ENCODE data around the gene NKD1. TPM values are rescaled to one million over a fixed set of nuclear protein-coding genes. Genes with fewer than 3 reads are reported as not detected.
"Not testable (repeated sequence)": the region's sequence is repeated elsewhere in the genome, so short reads cannot be mapped to it uniquely, and the experiment has no call there.

The NKD1 gene
- total RNA-seq, 1 donor: not detected

GRCh38 chr16:50531901-50532300, 16.3 kb upstream of the NKD1 start:
- no peak for TF ChIP-seq CTCF (IDR thresholded peaks at IDR 0.05; ENCODE audit: insufficient read depth, low read depth, low read length)
- no peak overlapping the region for H3K4me3 ChIP-seq (ENCODE audit: low read depth, low read length)
- DNase-seq (ENCODE audit: low read depth): no peak

- TF ChIP-seq CTCF (IDR thresholded peaks at IDR 0.05; ENCODE audit: insufficient read depth, low read depth, low read length): no peak
- DNase-seq (ENCODE audit: low read depth): no peak
These were observed 15.6 kb upstream of the NKD1 start for GRCh38 chr16:50532576-50532975.

GRCh38 chr16:50533317-50533716, 14.9 kb upstream of the NKD1 start:
- H3K4me3 ChIP-seq (ENCODE audit: low read depth, low read length): no peak overlapping the region
- no peak for DNase-seq (ENCODE audit: low read depth)
- TF ChIP-seq CTCF (IDR thresholded peaks at IDR 0.05; ENCODE audit: insufficient read depth, low read depth, low read length): no peak

More at GRCh38 chr16:50532576-50532975, 15.6 kb upstream of the NKD1 start:
- no peak overlapping the region for H3K4me3 ChIP-seq (ENCODE audit: low read depth, low read length)

- no peak for DNase-seq (ENCODE audit: low read depth)
- TF ChIP-seq CTCF (IDR thresholded peaks at IDR 0.05; ENCODE audit: insufficient read depth, low read depth, low read length): no peak
- H3K4me3 ChIP-seq (ENCODE audit: low read depth, low read length): no peak overlapping the region
These were observed 14.1 kb upstream of the NKD1 start for GRCh38 chr16:50534091-50534490.

- no peak overlapping the region for H3K4me3 ChIP-seq (ENCODE audit: low read depth, low read length)
- TF ChIP-seq CTCF (IDR thresholded peaks at IDR 0.05; ENCODE audit: insufficient read depth, low read depth, low read length): no peak
- no peak for DNase-seq (ENCODE audit: low read depth)
These were observed 13.6 kb upstream of the NKD1 start for GRCh38 chr16:50534556-50534955.

GRCh38 chr16:50534958-50535357, 13.2 kb upstream of the NKD1 start:
- no peak overlapping the region for H3K4me3 ChIP-seq (ENCODE audit: low read depth, low read length)
- TF ChIP-seq CTCF (IDR thresholded peaks at IDR 0.05; ENCODE audit: insufficient read depth, low read depth, low read length): no peak
- DNase-seq (ENCODE audit: low read depth): no peak

- DNase-seq (ENCODE audit: low read depth): no peak
- no peak for TF ChIP-seq CTCF (IDR thresholded peaks at IDR 0.05; ENCODE audit: insufficient read depth, low read depth, low read length)
These were observed 12.5 kb upstream of the NKD1 start for GRCh38 chr16:50535506-50536257.

GRCh38 chr16:50536258-50536645, 11.9 kb upstream of the NKD1 start:
- not testable (repeated sequence) for DNase-seq (ENCODE audit: low read depth); H3K4me3 ChIP-seq (ENCODE audit: low read depth, low read length)

More at GRCh38 chr16:50535506-50536257, 12.5 kb upstream of the NKD1 start:
- no peak overlapping the region for H3K4me3 ChIP-seq (ENCODE audit: low read depth, low read length)

All from fibroblast of villous mesenchyme (primary cell).